H1 (cell line): ENCODE measurements around the gene AGBL1.

Experiments
- GABPA ChIP-seq: IDR thresholded peaks from 2 replicates; pipeline ENCODE4 v1.6.1; 2011; ENCODE audit warnings: mild to moderate bottlenecking, low read length, moderate library complexity, borderline replicate concordance; ENCODE audit not compliant: insufficient read depth
- JUND ChIP-seq: IDR thresholded peaks from 2 replicates; pipeline ENCODE4 v1.6.1; 2011; ENCODE audit warnings: mild to moderate bottlenecking, improper control_type of control experiment, low read length
- NANOG ChIP-seq: IDR thresholded peaks from 2 replicates; pipeline ENCODE4 v1.6.1; 2011; ENCODE audit warnings: low read length, low read depth, mild to moderate bottlenecking, inconsistent platforms; ENCODE audit not compliant: insufficient read depth, poor library complexity, severe bottlenecking
- TEAD4 ChIP-seq: IDR thresholded peaks from 2 replicates; pipeline ENCODE4 v1.6.1; 2012; ENCODE audit warnings: low read depth, low read length, inconsistent platforms, mixed read lengths
- TF ChIP-seq, protein P1 (sequence below), 3 experiments: IDR thresholded peaks; 1 replicate in 2 of 3; 2 replicates in 1 of 3; pipeline versions ENCODE4 v1.5.1 to v1.6.1; 2011; ENCODE audit warnings: low read length in 3 of 3, mild to moderate bottlenecking in 3 of 3, inconsistent platforms in 2 of 3, low read depth in 1 of 3, moderate library complexity in 1 of 3; ENCODE audit not compliant: insufficient read depth in 1 of 3; ENCODE audit errors: control extremely low read depth in 1 of 3

DNA sequence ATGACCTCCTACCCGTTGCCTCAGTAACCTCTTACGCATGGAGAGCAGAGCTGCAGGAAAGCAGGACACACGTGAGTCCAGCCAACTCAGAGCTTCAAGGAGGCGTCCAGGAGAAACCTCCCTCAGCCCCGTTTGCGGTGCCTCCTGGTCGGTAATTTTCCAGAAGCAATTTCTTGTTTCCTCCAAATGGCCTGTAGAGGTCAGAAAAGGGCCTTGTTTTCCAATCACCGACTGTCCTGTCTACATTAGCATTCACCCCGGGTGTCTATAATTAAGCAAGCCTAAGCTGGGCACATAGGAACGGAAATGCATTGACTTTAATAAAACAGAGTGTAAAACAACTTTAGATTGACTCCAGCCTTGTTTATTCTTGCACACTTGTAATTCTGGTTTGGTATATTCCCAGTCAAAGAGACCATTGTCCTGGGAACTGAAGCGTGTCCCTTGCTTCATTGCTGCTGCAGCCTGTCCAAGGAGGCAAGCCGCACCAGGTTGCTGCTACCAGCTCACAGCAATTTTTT is 836.2 kb downstream of the AGBL1 start:
- TF ChIP-seq NANOG (no peak), GABPA (no peak), TEAD4 (no peak), JUND (no peak)
- TF ChIP-seq, protein P1, sequence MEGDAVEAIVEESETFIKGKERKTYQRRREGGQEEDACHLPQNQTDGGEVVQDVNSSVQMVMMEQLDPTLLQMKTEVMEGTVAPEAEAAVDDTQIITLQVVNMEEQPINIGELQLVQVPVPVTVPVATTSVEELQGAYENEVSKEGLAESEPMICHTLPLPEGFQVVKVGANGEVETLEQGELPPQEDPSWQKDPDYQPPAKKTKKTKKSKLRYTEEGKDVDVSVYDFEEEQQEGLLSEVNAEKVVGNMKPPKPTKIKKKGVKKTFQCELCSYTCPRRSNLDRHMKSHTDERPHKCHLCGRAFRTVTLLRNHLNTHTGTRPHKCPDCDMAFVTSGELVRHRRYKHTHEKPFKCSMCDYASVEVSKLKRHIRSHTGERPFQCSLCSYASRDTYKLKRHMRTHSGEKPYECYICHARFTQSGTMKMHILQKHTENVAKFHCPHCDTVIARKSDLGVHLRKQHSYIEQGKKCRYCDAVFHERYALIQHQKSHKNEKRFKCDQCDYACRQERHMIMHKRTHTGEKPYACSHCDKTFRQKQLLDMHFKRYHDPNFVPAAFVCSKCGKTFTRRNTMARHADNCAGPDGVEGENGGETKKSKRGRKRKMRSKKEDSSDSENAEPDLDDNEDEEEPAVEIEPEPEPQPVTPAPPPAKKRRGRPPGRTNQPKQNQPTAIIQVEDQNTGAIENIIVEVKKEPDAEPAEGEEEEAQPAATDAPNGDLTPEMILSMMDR (IDR thresholded peaks at IDR 0.05; ENCODE audit: control extremely low read depth in 1 of 3, insufficient read depth in 1 of 3, low read depth in 1 of 3, low read length in 3 of 3), result peak in 2 of 3 experiments; percentile 53 to 65; a peak in 3 of 4 replicates
